BJ (cell line): Measurements from ENCODE around the gene LRP3. TPM values are rescaled to one million over a fixed set of nuclear protein-coding genes. Genes with fewer than 3 reads are reported as not detected.

Experiments
- CTCF ChIA-PET: fragments of 350-600 bp; formaldehyde crosslinking; extraction: SDS; loops from one replicate; lab custom pipeline; 2021; ENCODE audit warnings: antibody characterized with exemption, inconsistent platforms; lab: Yijun Ruan, JAX
- POLR2A ChIA-PET: fragments of 300-600 bp; sonication (Branson Sonifier 250); formaldehyde crosslinking; extraction: SDS; loops from one replicate; lab custom pipeline; 2021; ENCODE audit warnings: antibody characterized with exemption; lab: Charles Lee
- DNase-seq: peaks from one replicate; pipeline ENCODE4 v3.0.0-alpha.2; 2011; ENCODE audit warnings: low read depth
- H3K27me3 ChIP-seq: 2 replicates; pipeline ENCODE4 v1.6.0; 2011; ENCODE audit warnings: low read length; ENCODE audit not compliant: control insufficient read depth, insufficient read depth
- H3K36me3 ChIP-seq: 2 replicates; pipeline ENCODE4 v1.5.1; 2011; ENCODE audit warnings: low read length; ENCODE audit not compliant: control insufficient read depth, insufficient read depth
- H3K4me3 ChIP-seq: 2 replicates; pipeline ENCODE4 v1.5.1; 2011; ENCODE audit warnings: low read depth, mild to moderate bottlenecking, control low read depth, low read length
- CTCF ChIP-seq: IDR thresholded peaks from 2 replicates; pipeline ENCODE4 v1.5.1; 2011; ENCODE audit warnings: low read depth, mild to moderate bottlenecking, control low read depth, inconsistent platforms, low read length, moderate library complexity; ENCODE audit not compliant: insufficient read depth
- polyA plus RNA-seq: library from polyadenylated mRNA; depleted of rRNA; stranded (reverse); fragments of >200 nt; gene quantifications from 2 replicates; pipeline ENCODE4 v1.2.3, GENCODE V29; 2011

LRP3 gene
- polyA plus RNA-seq, 1 experiment, result 16.1 TPM

- no peak for TF ChIP-seq CTCF
- DNase-seq, result no peak
- CTCF ChIA-PET, result no interaction called here
- no peak overlapping the region for H3K4me3 ChIP-seq
- no peaks in the 10 kb centered on the region for H3K36me3 ChIP-seq
- no peaks in the 10 kb centered on the region; the same call in 1 of the 2 replicates for H3K27me3 ChIP-seq
- POLR2A ChIA-PET, result no interaction called here
Measured at GRCh38 chr19:33250500-33250899, 56.4 kb downstream of the LRP3 start.

GRCh38 chr19:33251076-33251475 lies 56.9 kb downstream of the LRP3 start:
- ChIA-PET CTCF (interaction anchor here (0.6 kb wide), 1 partner anchor 23 kb away, joined by 3 read pairs; no protein-coding TSS in a partner anchor), POLR2A (no interaction called here)
- Histone ChIP-seq H3K36me3 (no peaks in the 10 kb centered on the region), H3K4me3 (no peak overlapping the region), H3K27me3 (no peaks in the 10 kb centered on the region; the same call in 1 of the 2 replicates)
- DNase-seq, result no peak
- no peak for TF ChIP-seq CTCF

- TF ChIP-seq CTCF, result no peak
- no peak for DNase-seq
- Histone ChIP-seq H3K4me3 (no peak overlapping the region), H3K27me3 (no peaks in the 10 kb centered on the region; the same call in 1 of the 2 replicates), H3K36me3 (no peaks in the 10 kb centered on the region)
- ChIA-PET POLR2A (no interaction called here), CTCF (interaction anchor here (0.6 to 0.9 kb wide), 2 partner anchors 18 to 22 kb away, joined by 3 read pairs; no protein-coding TSS in a partner anchor)
Measured at GRCh38 chr19:33251526-33252090, 57.5 kb downstream of the LRP3 start.

- H3K4me3 ChIP-seq, result no peak overlapping the region
- no peak for TF ChIP-seq CTCF
- H3K36me3 ChIP-seq, result no peaks in the 10 kb centered on the region
- DNase-seq, result no peak
- CTCF ChIA-PET, result interaction anchor here (0.9 kb wide), 1 partner anchor 19 kb away, joined by 3 read pairs; no protein-coding TSS in a partner anchor
- POLR2A ChIA-PET, result no interaction called here
- H3K27me3 ChIP-seq, result no peaks in the 10 kb centered on the region; the same call in 1 of the 2 replicates
Measured at GRCh38 chr19:33252418-33252962, 58.4 kb downstream of the LRP3 start.

- Histone ChIP-seq H3K4me3 (no peak overlapping the region), H3K27me3 (no peaks in the 10 kb centered on the region; the same call in 1 of the 2 replicates), H3K36me3 (no peaks in the 10 kb centered on the region)
- CTCF ChIA-PET, result no interaction called here
- no peak for DNase-seq
- no peak for TF ChIP-seq CTCF
- POLR2A ChIA-PET, result no interaction called here
Measured at GRCh38 chr19:33252971-33253370, 58.8 kb downstream of the LRP3 start.
